ENCODE measurements around the gene ANAPC4.
"Not testable (repeated sequence)": the region's sequence is repeated elsewhere in the genome, so short reads cannot be mapped to it uniquely, and the experiment has no call there.

ANAPC4 gene

GRCh38 chr4:25376754-25377571, at the start of gene ANAPC4:
Gene ANAPC4, plus strand, starts transcription at chr4:25377263. Its CDS starts 165 bp downstream, at chr4:25377428.
- H3K4me3 Mint-ChIP-seq = no peak within 1 kb of the TSS
- peaks cover 6% of the 10 kb centered on the region for H3K36me3 Mint-ChIP-seq (ENCODE audit: low read depth)
- peak within 1 kb of the TSS; percentile 89 for H3K27ac Mint-ChIP-seq
- no peaks in the 10 kb centered on the region for H3K27me3 Mint-ChIP-seq (ENCODE audit: low read depth)
- H3K9me3 Mint-ChIP-seq = no peaks in the 10 kb centered on the region
- peaks cover 14% of the 10 kb centered on the region for H3K4me1 Mint-ChIP-seq (ENCODE audit: low read depth)

GRCh38 chr4:25328463-25328862, 48.6 kb upstream of the ANAPC4 start:
- not testable (repeated sequence) for H3K4me3 Mint-ChIP-seq; H3K9me3 Mint-ChIP-seq; H3K4me1 Mint-ChIP-seq (ENCODE audit: low read depth); H3K27me3 Mint-ChIP-seq (ENCODE audit: low read depth); H3K36me3 Mint-ChIP-seq (ENCODE audit: low read depth); H3K27ac Mint-ChIP-seq

- Mint-ChIP-seq H3K9me3 (no peaks in the 10 kb centered on the region), H3K4me1 (ENCODE audit: low read depth) (peaks cover 8% of the 10 kb centered on the region), H3K4me3 (no peak overlapping the region), H3K27ac (no peak overlapping the region), H3K27me3 (ENCODE audit: low read depth) (no peaks in the 10 kb centered on the region), H3K36me3 (ENCODE audit: low read depth) (no peaks in the 10 kb centered on the region)
Measured at GRCh38 chr4:25330335-25330734, 46.7 kb upstream of the ANAPC4 start.

GRCh38 chr4:25330905-25331808, 45.9 kb upstream of the ANAPC4 start:
- Mint-ChIP-seq H3K27me3 (ENCODE audit: low read depth) (no peaks in the 10 kb centered on the region), H3K9me3 (no peaks in the 10 kb centered on the region), H3K4me1 (ENCODE audit: low read depth) (peaks cover 8% of the 10 kb centered on the region), H3K27ac (peak overlapping the region; percentile 96), H3K36me3 (ENCODE audit: low read depth) (no peaks in the 10 kb centered on the region), H3K4me3 (peak overlapping the region; percentile 85)

- Mint-ChIP-seq H3K9me3 (peaks cover 4% of the 10 kb centered on the region), H3K36me3 (ENCODE audit: low read depth) (peaks cover 6% of the 10 kb centered on the region), H3K27me3 (ENCODE audit: low read depth) (no peaks in the 10 kb centered on the region), H3K4me3 (no peak overlapping the region), H3K27ac (no peak overlapping the region), H3K4me1 (ENCODE audit: low read depth) (peaks cover 3% of the 10 kb centered on the region)
Measured at GRCh38 chr4:25343671-25344070, 33.4 kb upstream of the ANAPC4 start.

GRCh38 chr4:25345744-25346143, 31.3 kb upstream of the ANAPC4 start:
- Mint-ChIP-seq H3K27ac (no peak overlapping the region), H3K27me3 (ENCODE audit: low read depth) (no peaks in the 10 kb centered on the region), H3K4me1 (ENCODE audit: low read depth) (peaks cover 3% of the 10 kb centered on the region), H3K4me3 (no peak overlapping the region), H3K9me3 (peaks cover 4% of the 10 kb centered on the region), H3K36me3 (ENCODE audit: low read depth) (no peaks in the 10 kb centered on the region)

- no peak overlapping the region for H3K27ac Mint-ChIP-seq
- H3K4me1 Mint-ChIP-seq (ENCODE audit: low read depth) = peaks cover 3% of the 10 kb centered on the region
- H3K4me3 Mint-ChIP-seq = no peak overlapping the region
- peaks cover 4% of the 10 kb centered on the region for H3K9me3 Mint-ChIP-seq
- H3K27me3 Mint-ChIP-seq (ENCODE audit: low read depth) = no peaks in the 10 kb centered on the region
- H3K36me3 Mint-ChIP-seq (ENCODE audit: low read depth) = no peaks in the 10 kb centered on the region
Measured at GRCh38 chr4:25346913-25347312, 30.1 kb upstream of the ANAPC4 start.

- Mint-ChIP-seq H3K4me1 (ENCODE audit: low read depth) (peaks cover 3% of the 10 kb centered on the region), H3K27ac (no peak overlapping the region), H3K4me3 (no peak overlapping the region), H3K27me3 (ENCODE audit: low read depth) (no peaks in the 10 kb centered on the region), H3K36me3 (ENCODE audit: low read depth) (no peaks in the 10 kb centered on the region), H3K9me3 (peaks cover 4% of the 10 kb centered on the region)
Measured at GRCh38 chr4:25347473-25347872, 29.6 kb upstream of the ANAPC4 start.

- Mint-ChIP-seq H3K27ac (no peak overlapping the region), H3K9me3 (peaks cover 4% of the 10 kb centered on the region), H3K27me3 (ENCODE audit: low read depth) (no peaks in the 10 kb centered on the region), H3K4me1 (ENCODE audit: low read depth) (peaks cover 3% of the 10 kb centered on the region), H3K4me3 (no peak overlapping the region), H3K36me3 (ENCODE audit: low read depth) (no peaks in the 10 kb centered on the region)
Measured at GRCh38 chr4:25347971-25348370, 29.1 kb upstream of the ANAPC4 start.

GRCh38 chr4:25350561-25350960, 26.5 kb upstream of the ANAPC4 start:
- Mint-ChIP-seq H3K36me3 (ENCODE audit: low read depth) (peaks cover 6% of the 10 kb centered on the region), H3K9me3 (no peaks in the 10 kb centered on the region), H3K4me1 (ENCODE audit: low read depth) (peaks cover 3% of the 10 kb centered on the region), H3K27me3 (ENCODE audit: low read depth) (no peaks in the 10 kb centered on the region), H3K27ac (no peak overlapping the region), H3K4me3 (no peak overlapping the region)

GRCh38 chr4:25351777-25352416, 25.2 kb upstream of the ANAPC4 start:
- Mint-ChIP-seq H3K9me3 (no peaks in the 10 kb centered on the region), H3K36me3 (ENCODE audit: low read depth) (peaks cover 6% of the 10 kb centered on the region), H3K27me3 (ENCODE audit: low read depth) (no peaks in the 10 kb centered on the region), H3K27ac (no peak overlapping the region), H3K4me1 (ENCODE audit: low read depth) (no peaks in the 10 kb centered on the region), H3K4me3 (no peak overlapping the region)

GRCh38 chr4:25356068-25356467, 21.0 kb upstream of the ANAPC4 start:
- Mint-ChIP-seq H3K9me3 (no peaks in the 10 kb centered on the region), H3K27me3 (ENCODE audit: low read depth) (no peaks in the 10 kb centered on the region), H3K4me3 (no peak overlapping the region), H3K27ac (no peak overlapping the region), H3K36me3 (ENCODE audit: low read depth) (peaks cover 6% of the 10 kb centered on the region), H3K4me1 (ENCODE audit: low read depth) (no peaks in the 10 kb centered on the region)

GRCh38 chr4:25358515-25359275, 18.4 kb upstream of the ANAPC4 start:
- Mint-ChIP-seq H3K27me3 (ENCODE audit: low read depth) (no peaks in the 10 kb centered on the region), H3K4me3 (no peak overlapping the region), H3K27ac (no peak overlapping the region), H3K9me3 (no peaks in the 10 kb centered on the region), H3K36me3 (ENCODE audit: low read depth) (peaks cover 4% of the 10 kb centered on the region), H3K4me1 (ENCODE audit: low read depth) (no peaks in the 10 kb centered on the region)

- Mint-ChIP-seq H3K36me3 (ENCODE audit: low read depth) (peaks cover 7% of the 10 kb centered on the region), H3K4me1 (ENCODE audit: low read depth) (no peaks in the 10 kb centered on the region), H3K9me3 (no peaks in the 10 kb centered on the region), H3K27ac (no peak overlapping the region), H3K4me3 (no peak overlapping the region), H3K27me3 (ENCODE audit: low read depth) (no peaks in the 10 kb centered on the region)
Measured at GRCh38 chr4:25361253-25361652, 15.8 kb upstream of the ANAPC4 start.
